Measurements from ENCODE around the gene LTBP2.

Gene LTBP2

GRCh38 chr14:74613211-74613914 is 1.3 kb upstream of the LTBP2 start:
- DNase-seq (ENCODE audit: extremely low read depth in 1 of 2, low read depth in 1 of 2): no peak

GRCh38 chr14:74612350-74613021 is 449 bp upstream of the LTBP2 start:
- peak; percentile 52 to 69 for DNase-seq (ENCODE audit: extremely low read depth in 1 of 2, low read depth in 1 of 2)

- DNase-seq (ENCODE audit: extremely low read depth in 1 of 2, low read depth in 1 of 2): no peak
Measured at GRCh38 chr14:74610866-74611649, 979 bp downstream of the LTBP2 start.

GRCh38 chr14:74610199-74610865 is 1.7 kb downstream of the LTBP2 start:
- no peak for DNase-seq (ENCODE audit: extremely low read depth in 1 of 2, low read depth in 1 of 2)

GRCh38 chr14:74609721-74610120 is 2.3 kb downstream of the LTBP2 start:
- DNase-seq (ENCODE audit: extremely low read depth in 1 of 2, low read depth in 1 of 2): no peak

GRCh38 chr14:74608959-74609611 is 3.0 kb downstream of the LTBP2 start:
- peak; percentile 57 to 75 for DNase-seq (ENCODE audit: extremely low read depth in 1 of 2, low read depth in 1 of 2)

- DNase-seq (ENCODE audit: extremely low read depth in 1 of 2, low read depth in 1 of 2): no peak
Measured at GRCh38 chr14:74606727-74607126, 5.3 kb downstream of the LTBP2 start.

GRCh38 chr14:74605531-74606223 is 6.4 kb downstream of the LTBP2 start:
- no peak for DNase-seq (ENCODE audit: extremely low read depth in 1 of 2, low read depth in 1 of 2)

GRCh38 chr14:74604911-74605310 is 7.1 kb downstream of the LTBP2 start:
- no peak for DNase-seq (ENCODE audit: extremely low read depth in 1 of 2, low read depth in 1 of 2)

GRCh38 chr14:74604157-74604556 is 7.9 kb downstream of the LTBP2 start:
- no peak for DNase-seq (ENCODE audit: extremely low read depth in 1 of 2, low read depth in 1 of 2)

GRCh38 chr14:74601982-74602381 is 10.1 kb downstream of the LTBP2 start:
- DNase-seq (ENCODE audit: extremely low read depth in 1 of 2, low read depth in 1 of 2): no peak

GRCh38 chr14:74599946-74600345 is 12.1 kb downstream of the LTBP2 start:
- no peak for DNase-seq (ENCODE audit: extremely low read depth in 1 of 2, low read depth in 1 of 2)

- DNase-seq (ENCODE audit: extremely low read depth in 1 of 2, low read depth in 1 of 2): no peak
Measured at GRCh38 chr14:74599321-74599761, 12.7 kb downstream of the LTBP2 start.

- no peak for DNase-seq (ENCODE audit: extremely low read depth in 1 of 2, low read depth in 1 of 2)
Measured at GRCh38 chr14:74596741-74597450, 15.1 kb downstream of the LTBP2 start.

- DNase-seq (ENCODE audit: extremely low read depth in 1 of 2, low read depth in 1 of 2): no peak
Measured at GRCh38 chr14:74595006-74595735, 16.9 kb downstream of the LTBP2 start.

GRCh38 chr14:74594606-74595005 is 17.4 kb downstream of the LTBP2 start:
- no peak for DNase-seq (ENCODE audit: extremely low read depth in 1 of 2, low read depth in 1 of 2)

GRCh38 chr14:74594029-74594428 is 18.0 kb downstream of the LTBP2 start:
- DNase-seq (ENCODE audit: extremely low read depth in 1 of 2, low read depth in 1 of 2): no peak

GRCh38 chr14:74593241-74593953 is 18.6 kb downstream of the LTBP2 start:
- DNase-seq (ENCODE audit: extremely low read depth in 1 of 2, low read depth in 1 of 2): no peak
